GM23338 (cell line): ENCODE results near the gene KCNAB2.
A peak's percentile ranks its signal among the peaks of the same experiment; 100 is the strongest.

Experiments
- CREB1 ChIP-seq: fragments of 250-450 bp; sonication (Bioruptor Pico); IDR thresholded peaks from 2 replicates; pipeline ENCODE4 v1.5.0; 2020; ENCODE audit warnings: low read depth, mild to moderate bottlenecking, moderate library complexity
- CTCF ChIP-seq, 2 experiments: fragments of 200-600 bp in 1 of 2; sonication (generic) in 1 of 2; conservative IDR thresholded peaks; 2 replicates each; pipeline versions ENCODE4 v1.5.1 to v1.6.1; 2016 to 2017; ENCODE audit warnings: antibody characterized with exemption in 2 of 2, low read depth in 2 of 2, mild to moderate bottlenecking in 2 of 2, moderate library complexity in 1 of 2
- EZH2 ChIP-seq: fragments of 200-600 bp; sonication (generic); IDR thresholded peaks from one replicate; pipeline ENCODE4 v1.8.0; 2017; ENCODE audit warnings: antibody characterized with exemption, mild to moderate bottlenecking, low read depth; ENCODE audit not compliant: unreplicated experiment
- POLR2AphosphoS5 ChIP-seq: IDR thresholded peaks from 2 replicates; pipeline ENCODE4 v1.6.1; 2016; ENCODE audit warnings: antibody characterized with exemption, low read depth
- TF ChIP-seq, protein P1 (sequence below): IDR thresholded peaks from one replicate; pipeline ENCODE4 v1.6.1; 2018; ENCODE audit warnings: antibody characterized with exemption; ENCODE audit not compliant: unreplicated experiment

- TF ChIP-seq CTCF (conservative IDR thresholded peaks at IDR 0.05; ENCODE audit: low read depth in 2 of 2), result peak; percentile 48 to 67
- TF ChIP-seq, protein P1, sequence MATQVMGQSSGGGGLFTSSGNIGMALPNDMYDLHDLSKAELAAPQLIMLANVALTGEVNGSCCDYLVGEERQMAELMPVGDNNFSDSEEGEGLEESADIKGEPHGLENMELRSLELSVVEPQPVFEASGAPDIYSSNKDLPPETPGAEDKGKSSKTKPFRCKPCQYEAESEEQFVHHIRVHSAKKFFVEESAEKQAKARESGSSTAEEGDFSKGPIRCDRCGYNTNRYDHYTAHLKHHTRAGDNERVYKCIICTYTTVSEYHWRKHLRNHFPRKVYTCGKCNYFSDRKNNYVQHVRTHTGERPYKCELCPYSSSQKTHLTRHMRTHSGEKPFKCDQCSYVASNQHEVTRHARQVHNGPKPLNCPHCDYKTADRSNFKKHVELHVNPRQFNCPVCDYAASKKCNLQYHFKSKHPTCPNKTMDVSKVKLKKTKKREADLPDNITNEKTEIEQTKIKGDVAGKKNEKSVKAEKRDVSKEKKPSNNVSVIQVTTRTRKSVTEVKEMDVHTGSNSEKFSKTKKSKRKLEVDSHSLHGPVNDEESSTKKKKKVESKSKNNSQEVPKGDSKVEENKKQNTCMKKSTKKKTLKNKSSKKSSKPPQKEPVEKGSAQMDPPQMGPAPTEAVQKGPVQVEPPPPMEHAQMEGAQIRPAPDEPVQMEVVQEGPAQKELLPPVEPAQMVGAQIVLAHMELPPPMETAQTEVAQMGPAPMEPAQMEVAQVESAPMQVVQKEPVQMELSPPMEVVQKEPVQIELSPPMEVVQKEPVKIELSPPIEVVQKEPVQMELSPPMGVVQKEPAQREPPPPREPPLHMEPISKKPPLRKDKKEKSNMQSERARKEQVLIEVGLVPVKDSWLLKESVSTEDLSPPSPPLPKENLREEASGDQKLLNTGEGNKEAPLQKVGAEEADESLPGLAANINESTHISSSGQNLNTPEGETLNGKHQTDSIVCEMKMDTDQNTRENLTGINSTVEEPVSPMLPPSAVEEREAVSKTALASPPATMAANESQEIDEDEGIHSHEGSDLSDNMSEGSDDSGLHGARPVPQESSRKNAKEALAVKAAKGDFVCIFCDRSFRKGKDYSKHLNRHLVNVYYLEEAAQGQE, result no peak
- TF ChIP-seq CREB1 (CRISPR knock-in tag), result 0 out of 2 replicates have a peak, but pooled peaks have one; percentile 4
- TF ChIP-seq POLR2AphosphoS5, result no peak
- no peak for TF ChIP-seq EZH2
These were observed 95.9 kb downstream of the KCNAB2 start for GRCh38 chr1:6141592-6141991.
